Smooth muscle cell (in vitro differentiated cells): ENCODE results near the gene PITPNB. TPM values are rescaled to one million over a fixed set of nuclear protein-coding genes. Genes with fewer than 3 reads are reported as not detected.

Experiments used
- DNase-seq: peaks from one replicate; lab custom pipeline; 2025; ENCODE audit not compliant: unreplicated experiment; lab: John Stamatoyannopoulos, UW
- H2AFZ ChIP-seq: fragments of 200-600 bp; sonication (generic); 2 replicates; pipeline ENCODE4 v1.6.0; 2016; ENCODE audit warnings: antibody characterized with exemption, low read depth, mild to moderate bottlenecking
- H3F3A ChIP-seq: fragments of 200-600 bp; sonication (generic); 2 replicates; pipeline ENCODE4 v1.6.0; 2017; ENCODE audit warnings: antibody characterized with exemption, low read depth
- H3K27ac ChIP-seq: fragments of 200-600 bp; sonication (generic); 2 replicates; pipeline ENCODE4 v1.5.1; 2016; ENCODE audit warnings: low read depth, mild to moderate bottlenecking
- H3K27me3 ChIP-seq: fragments of 200-600 bp; sonication (generic); 2 replicates; pipeline ENCODE4 v1.6.1; 2016; ENCODE audit warnings: low read depth, mild to moderate bottlenecking
- H3K36me3 ChIP-seq: fragments of 200-600 bp; sonication (generic); 2 replicates; pipeline ENCODE4 v1.5.1; 2016; ENCODE audit warnings: low read depth
- H3K4me1 ChIP-seq: fragments of 200-600 bp; sonication (generic); 2 replicates; pipeline ENCODE4 v1.5.1; 2016; ENCODE audit warnings: low read depth
- H3K4me2 ChIP-seq: fragments of 200-600 bp; sonication (generic); 2 replicates; pipeline ENCODE4 v1.6.0; 2016; ENCODE audit warnings: mild to moderate bottlenecking
- H3K4me3 ChIP-seq: fragments of 200-600 bp; sonication (generic); 2 replicates; pipeline ENCODE4 v1.5.1; 2016; ENCODE audit warnings: mild to moderate bottlenecking
- H3K79me2 ChIP-seq: fragments of 200-600 bp; sonication (generic); 2 replicates; pipeline ENCODE4 v1.6.0; 2016; ENCODE audit warnings: low read depth, mild to moderate bottlenecking
- H3K9ac ChIP-seq: fragments of 200-600 bp; sonication (generic); 2 replicates; pipeline ENCODE4 v1.6.0; 2016; ENCODE audit warnings: low read depth
- H3K9me3 ChIP-seq: fragments of 200-600 bp; sonication (generic); replicated peaks from 2 replicates; pipeline ENCODE4 v1.5.1; 2016; ENCODE audit warnings: low read depth
- H4K20me1 ChIP-seq: fragments of 200-600 bp; sonication (generic); 2 replicates; pipeline ENCODE4 v1.6.0; 2016; ENCODE audit warnings: low read depth
- WGBS: methylation state at CpG from one replicate; pipeline ENCODE4 v1.1.7; 2016; ENCODE audit warnings: low lambda C conversion rate; 5-methylcytosine and 5-hydroxymethylcytosine counted together
- polyA plus RNA-seq: library from polyadenylated mRNA; unstranded; fragments of >200 nt; fragmentation: Nextera tagmentation; extraction: Ambion mirVana; gene quantifications from 2 replicates; pipeline ENCODE4 v1.2.1, GENCODE V29; 2016
- total RNA-seq: library from RNA; depleted of rRNA; stranded (reverse); fragments of >200 nt; gene quantifications from 2 replicates; pipeline ENCODE4 v1.2.3, GENCODE V29; 2014
- TF ChIP-seq, protein P1 (sequence below): fragments of 200-600 bp; sonication (generic); IDR thresholded peaks from 2 replicates; pipeline ENCODE4 v1.5.1; 2017; ENCODE audit warnings: borderline replicate concordance, mild to moderate bottlenecking, antibody characterized with exemption; ENCODE audit not compliant: insufficient read depth, poor library complexity, severe bottlenecking

PITPNB gene
- total and polyA plus RNA-seq, 2 experiments from 2014 or later: 37.8 to 47.0 TPM

DNA sequence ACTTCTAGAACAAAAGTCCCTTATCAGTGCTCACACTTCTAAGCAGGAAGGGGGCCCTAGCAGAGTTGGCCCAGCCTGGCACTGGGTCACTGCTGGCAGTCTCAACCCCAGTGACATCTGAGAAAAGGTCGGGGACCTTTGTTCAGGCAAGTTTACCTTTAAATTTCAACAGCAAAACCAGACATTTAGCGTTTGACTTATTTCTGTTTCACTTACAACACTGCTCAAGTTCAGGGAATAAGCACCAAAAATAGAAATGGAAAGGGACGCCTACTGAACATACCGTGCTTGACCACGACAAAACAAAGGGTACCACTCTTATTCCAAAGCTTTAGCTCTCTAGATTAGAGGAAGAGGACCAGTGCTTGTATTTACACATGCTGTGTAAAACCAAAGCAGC is 26.2 kb downstream of the PITPNB start:
- H4K20me1 ChIP-seq: peaks cover 68% of the 10 kb centered on the region

DNA sequence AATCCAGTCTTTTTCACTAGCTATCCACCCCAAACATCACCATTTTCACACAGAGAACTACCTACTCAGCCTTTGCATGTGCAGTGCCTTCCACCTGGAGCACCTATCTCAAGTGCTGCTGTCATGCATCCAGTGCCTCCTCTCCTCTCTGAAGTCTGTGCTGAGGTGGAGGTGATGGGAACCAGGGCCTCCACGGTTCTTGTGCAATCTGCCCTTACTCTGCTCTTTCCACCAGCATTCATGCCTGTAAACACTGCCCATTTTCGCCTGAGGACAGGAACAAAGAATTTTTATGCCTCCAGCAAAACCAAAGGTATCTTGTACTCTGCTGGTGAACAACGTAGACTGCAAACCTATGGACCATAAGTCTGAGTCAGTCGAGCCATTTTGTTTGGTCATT is 27.0 kb downstream of the PITPNB start:
- H3K4me2 ChIP-seq: no peak overlapping the region
- DNase-seq: no peak
- peaks cover 22% of the 10 kb centered on the region for H3K36me3 ChIP-seq
- no peak overlapping the region for H3K9ac ChIP-seq
- H3F3A ChIP-seq: peaks cover 7% of the 10 kb centered on the region
- H4K20me1 ChIP-seq: peaks cover 70% of the 10 kb centered on the region
- peaks cover 58% of the 10 kb centered on the region for H3K79me2 ChIP-seq
- TF ChIP-seq, protein P1, sequence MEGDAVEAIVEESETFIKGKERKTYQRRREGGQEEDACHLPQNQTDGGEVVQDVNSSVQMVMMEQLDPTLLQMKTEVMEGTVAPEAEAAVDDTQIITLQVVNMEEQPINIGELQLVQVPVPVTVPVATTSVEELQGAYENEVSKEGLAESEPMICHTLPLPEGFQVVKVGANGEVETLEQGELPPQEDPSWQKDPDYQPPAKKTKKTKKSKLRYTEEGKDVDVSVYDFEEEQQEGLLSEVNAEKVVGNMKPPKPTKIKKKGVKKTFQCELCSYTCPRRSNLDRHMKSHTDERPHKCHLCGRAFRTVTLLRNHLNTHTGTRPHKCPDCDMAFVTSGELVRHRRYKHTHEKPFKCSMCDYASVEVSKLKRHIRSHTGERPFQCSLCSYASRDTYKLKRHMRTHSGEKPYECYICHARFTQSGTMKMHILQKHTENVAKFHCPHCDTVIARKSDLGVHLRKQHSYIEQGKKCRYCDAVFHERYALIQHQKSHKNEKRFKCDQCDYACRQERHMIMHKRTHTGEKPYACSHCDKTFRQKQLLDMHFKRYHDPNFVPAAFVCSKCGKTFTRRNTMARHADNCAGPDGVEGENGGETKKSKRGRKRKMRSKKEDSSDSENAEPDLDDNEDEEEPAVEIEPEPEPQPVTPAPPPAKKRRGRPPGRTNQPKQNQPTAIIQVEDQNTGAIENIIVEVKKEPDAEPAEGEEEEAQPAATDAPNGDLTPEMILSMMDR: no peak
- H3K27me3 ChIP-seq: no peaks in the 10 kb centered on the region
- 66% methylated on average over 4 of the region's 4 CpGs for WGBS
- H2AFZ ChIP-seq: no peak overlapping the region
- H3K27ac ChIP-seq: no peak overlapping the region
- H3K4me3 ChIP-seq: no peak overlapping the region
- H3K9me3 ChIP-seq: no peaks in the 10 kb centered on the region
- H3K4me1 ChIP-seq: peaks cover under 1% of the 10 kb centered on the region

More for the DNA sequence above, 26.2 kb downstream of the PITPNB start:
- H3K79me2 ChIP-seq: peaks cover 58% of the 10 kb centered on the region
- H3K9me3 ChIP-seq: no peaks in the 10 kb centered on the region
- H3K9ac ChIP-seq: no peak overlapping the region
- H3K4me1 ChIP-seq: no peaks in the 10 kb centered on the region
- no peak overlapping the region for H3K4me2 ChIP-seq
- H3K4me3 ChIP-seq: no peak overlapping the region
- 79% methylated on average over 5 of the region's 5 CpGs for WGBS
- no peak overlapping the region for H3K27ac ChIP-seq
- H3K36me3 ChIP-seq: peaks cover 22% of the 10 kb centered on the region
- H3F3A ChIP-seq: peaks cover 5% of the 10 kb centered on the region
- DNase-seq: no peak
- no peak overlapping the region for H2AFZ ChIP-seq
- TF ChIP-seq, protein P1: no peak
- H3K27me3 ChIP-seq: no peaks in the 10 kb centered on the region

DNA sequence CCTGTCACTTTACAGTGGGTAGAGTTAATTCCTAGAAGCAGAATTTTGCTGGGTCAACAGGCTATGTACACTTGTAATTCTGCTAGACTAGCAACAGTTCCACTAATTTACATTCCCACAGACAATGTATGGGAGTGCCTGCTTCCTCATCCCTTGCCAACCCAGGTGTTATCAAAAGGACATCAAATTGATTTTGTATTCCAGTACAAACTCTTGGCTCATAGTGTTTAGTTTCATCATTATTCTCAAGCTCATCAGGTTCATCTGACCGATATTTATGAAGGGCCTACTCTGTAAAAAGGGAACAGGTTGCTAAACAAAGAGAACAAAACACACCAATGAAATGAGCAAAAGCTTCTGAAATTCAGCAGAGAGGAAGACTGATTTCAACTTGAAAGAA is 30.7 kb downstream of the PITPNB start:
- Histone ChIP-seq H3K4me3 (no peak overlapping the region), H3K79me2 (peaks cover 42% of the 10 kb centered on the region), H3F3A (peaks cover 24% of the 10 kb centered on the region), H2AFZ (no peak overlapping the region), H3K27me3 (no peaks in the 10 kb centered on the region), H3K4me1 (peaks cover 5% of the 10 kb centered on the region), H3K36me3 (no peaks in the 10 kb centered on the region), H3K9me3 (no peaks in the 10 kb centered on the region), H3K4me2 (no peak overlapping the region), H3K9ac (no peak overlapping the region), H3K27ac (no peak overlapping the region), H4K20me1 (peaks cover 91% of the 10 kb centered on the region)
- 97% methylated on average over 1 of the region's 1 CpG for WGBS
- DNase-seq: no peak
- TF ChIP-seq, protein P1: no peak

DNA sequence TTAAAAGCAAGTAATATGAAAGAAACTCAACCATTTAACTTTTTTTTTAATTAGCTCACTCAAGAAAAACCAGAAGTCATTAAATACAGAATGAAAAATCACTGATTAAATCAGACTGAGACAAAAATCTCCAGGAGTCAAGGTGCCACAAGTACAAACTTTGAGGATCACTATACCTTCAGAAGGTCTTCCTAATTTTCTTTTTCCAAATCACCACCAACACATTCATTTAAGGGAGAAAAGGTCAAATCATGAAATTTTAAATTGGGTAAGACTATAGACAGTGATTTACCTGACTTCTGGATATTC is 32.3 kb downstream of the PITPNB start:
- H3K79me2 ChIP-seq: peaks cover 46% of the 10 kb centered on the region
- H3K9ac ChIP-seq: no peak overlapping the region
- peaks cover 93% of the 10 kb centered on the region for H4K20me1 ChIP-seq
- H3K4me1 ChIP-seq: peaks cover 13% of the 10 kb centered on the region
- H3K27me3 ChIP-seq: no peaks in the 10 kb centered on the region
- H3K4me2 ChIP-seq: no peak overlapping the region
- H3K27ac ChIP-seq: peak overlapping the region; percentile 66
- H3K4me3 ChIP-seq: no peak overlapping the region
- H2AFZ ChIP-seq: no peak overlapping the region
- no peak for DNase-seq
- TF ChIP-seq, protein P1: no peak
- no peaks in the 10 kb centered on the region for H3K9me3 ChIP-seq
- H3F3A ChIP-seq: peaks cover 24% of the 10 kb centered on the region
- no peaks in the 10 kb centered on the region for H3K36me3 ChIP-seq
